Dendritic cell treated with granulocyte-macrophage colony-stimulating factor and Interleukin-4, amounts not matched to agents 40 ng/mL and 50 ng/mL, for 4 days (primary cell): ENCODE measurements around the gene ASTN2.
"Not testable (repeated sequence)": the region's sequence is repeated elsewhere in the genome, so short reads cannot be mapped to it uniquely, and the experiment has no call there.

Experiments
- H3K27ac Mint-ChIP-seq: one replicate; pipeline ENCODE4 v1.8.0; 2022; ENCODE audit warnings: mild to moderate bottlenecking, mixed read lengths
- H3K27me3 Mint-ChIP-seq: one replicate; pipeline ENCODE4 v1.8.0; 2022; ENCODE audit warnings: mild to moderate bottlenecking, mixed read lengths
- H3K36me3 Mint-ChIP-seq: one replicate; pipeline ENCODE4 v1.8.0; 2022; ENCODE audit warnings: low read depth, mixed read lengths
- H3K4me1 Mint-ChIP-seq: one replicate; pipeline ENCODE4 v1.8.0; 2022; ENCODE audit warnings: low read depth, mixed read lengths
- H3K4me3 Mint-ChIP-seq: one replicate; pipeline ENCODE4 v1.8.0; 2022; ENCODE audit warnings: mild to moderate bottlenecking, moderate library complexity, mixed read lengths
- H3K9me3 Mint-ChIP-seq: one replicate; pipeline ENCODE4 v1.8.0; 2022; ENCODE audit warnings: mixed read lengths
- intact Hi-C: fragments of 100-400 bp; cut with micrococcal nuclease; formaldehyde crosslinking; loops from one replicate; pipeline ENCODE4 v1.15.0; 2022

The ASTN2 gene

GRCh38 chr9:116904165-116904564, 510.7 kb downstream of the ASTN2 start:
- H3K4me3 Mint-ChIP-seq = no peak overlapping the region

GRCh38 chr9:116901260-116901659, 513.6 kb downstream of the ASTN2 start:
- Mint-ChIP-seq H3K27ac (no peak overlapping the region), H3K4me3 (no peak overlapping the region), H3K36me3 (no peaks in the 10 kb centered on the region), H3K4me1 (no peaks in the 10 kb centered on the region), H3K27me3 (no peaks in the 10 kb centered on the region), H3K9me3 (peaks cover 19% of the 10 kb centered on the region)
- intact Hi-C loops = no loop called here

More at GRCh38 chr9:116904165-116904564, 510.7 kb downstream of the ASTN2 start:
- peaks cover 19% of the 10 kb centered on the region for H3K9me3 Mint-ChIP-seq
- H3K27ac Mint-ChIP-seq = no peak overlapping the region
- H3K4me1 Mint-ChIP-seq = no peaks in the 10 kb centered on the region
- intact Hi-C loops = no loop called here
- peaks cover 1% of the 10 kb centered on the region for H3K27me3 Mint-ChIP-seq
- H3K36me3 Mint-ChIP-seq = no peaks in the 10 kb centered on the region

GRCh38 chr9:116900543-116900942, 514.3 kb downstream of the ASTN2 start:
- Mint-ChIP-seq H3K9me3 (peaks cover 19% of the 10 kb centered on the region), H3K4me3 (no peak overlapping the region), H3K27me3 (no peaks in the 10 kb centered on the region), H3K4me1 (no peaks in the 10 kb centered on the region), H3K27ac (no peak overlapping the region), H3K36me3 (no peaks in the 10 kb centered on the region)
- intact Hi-C loops = no loop called here

GRCh38 chr9:116900007-116900367, 514.9 kb downstream of the ASTN2 start:
- no peaks in the 10 kb centered on the region for H3K36me3 Mint-ChIP-seq

GRCh38 chr9:116899337-116900006, 515.4 kb downstream of the ASTN2 start:
- Mint-ChIP-seq H3K27ac (no peak overlapping the region), H3K4me1 (no peaks in the 10 kb centered on the region), H3K36me3 (no peaks in the 10 kb centered on the region), H3K27me3 (no peaks in the 10 kb centered on the region), H3K9me3 (peaks cover 19% of the 10 kb centered on the region), H3K4me3 (no peak overlapping the region)
- intact Hi-C loops = no loop called here

More at GRCh38 chr9:116900007-116900367, 514.9 kb downstream of the ASTN2 start:
- H3K27ac Mint-ChIP-seq = no peak overlapping the region
- no peaks in the 10 kb centered on the region for H3K27me3 Mint-ChIP-seq
- H3K4me3 Mint-ChIP-seq = no peak overlapping the region
- H3K9me3 Mint-ChIP-seq = peaks cover 19% of the 10 kb centered on the region
- intact Hi-C loops = no loop called here
- no peaks in the 10 kb centered on the region for H3K4me1 Mint-ChIP-seq

- H3K4me3 Mint-ChIP-seq, H3K4me1 Mint-ChIP-seq, H3K36me3 Mint-ChIP-seq, intact Hi-C loops, H3K27me3 Mint-ChIP-seq, H3K27ac Mint-ChIP-seq: not testable (repeated sequence)
- peaks cover 19% of the 10 kb centered on the region for H3K9me3 Mint-ChIP-seq
These were observed 516.7 kb downstream of the ASTN2 start for GRCh38 chr9:116898131-116898530.

GRCh38 chr9:116897201-116897600, 517.7 kb downstream of the ASTN2 start:
- Mint-ChIP-seq H3K4me1 (no peaks in the 10 kb centered on the region), H3K27ac (no peak overlapping the region), H3K36me3 (no peaks in the 10 kb centered on the region), H3K9me3 (peaks cover 19% of the 10 kb centered on the region), H3K27me3 (no peaks in the 10 kb centered on the region), H3K4me3 (no peak overlapping the region)
- intact Hi-C loops = no loop called here

GRCh38 chr9:116895961-116896360, 518.9 kb downstream of the ASTN2 start:
- Mint-ChIP-seq H3K27ac (no peak overlapping the region), H3K9me3 (peaks cover 18% of the 10 kb centered on the region), H3K27me3 (no peaks in the 10 kb centered on the region), H3K4me1 (no peaks in the 10 kb centered on the region), H3K4me3 (no peak overlapping the region), H3K36me3 (no peaks in the 10 kb centered on the region)
- intact Hi-C loops = no loop called here

- H3K27ac Mint-ChIP-seq = no peak overlapping the region
- H3K36me3 Mint-ChIP-seq = no peaks in the 10 kb centered on the region
- H3K9me3 Mint-ChIP-seq = no peaks in the 10 kb centered on the region
- intact Hi-C loops = no loop called here
- no peaks in the 10 kb centered on the region for H3K4me1 Mint-ChIP-seq
- no peaks in the 10 kb centered on the region for H3K27me3 Mint-ChIP-seq
- no peak overlapping the region for H3K4me3 Mint-ChIP-seq
These were observed 523.4 kb downstream of the ASTN2 start for GRCh38 chr9:116891424-116891823.

- H3K9me3 Mint-ChIP-seq, H3K27ac Mint-ChIP-seq, H3K27me3 Mint-ChIP-seq, H3K4me1 Mint-ChIP-seq, H3K4me3 Mint-ChIP-seq, intact Hi-C loops, H3K36me3 Mint-ChIP-seq: not testable (repeated sequence)
These were observed 526.4 kb downstream of the ASTN2 start for GRCh38 chr9:116888476-116888875.

GRCh38 chr9:116888066-116888465, 526.8 kb downstream of the ASTN2 start:
- Mint-ChIP-seq H3K27me3 (no peaks in the 10 kb centered on the region), H3K36me3 (no peaks in the 10 kb centered on the region), H3K4me3 (no peak overlapping the region), H3K4me1 (no peaks in the 10 kb centered on the region), H3K9me3 (no peaks in the 10 kb centered on the region), H3K27ac (no peak overlapping the region)
- intact Hi-C loops = no loop called here

- H3K9me3 Mint-ChIP-seq = peaks cover 8% of the 10 kb centered on the region
- intact Hi-C loops = no loop called here
- H3K4me1 Mint-ChIP-seq = no peaks in the 10 kb centered on the region
- H3K4me3 Mint-ChIP-seq = no peak overlapping the region
- no peaks in the 10 kb centered on the region for H3K36me3 Mint-ChIP-seq
- no peak overlapping the region for H3K27ac Mint-ChIP-seq
- H3K27me3 Mint-ChIP-seq = no peaks in the 10 kb centered on the region
These were observed 531.2 kb downstream of the ASTN2 start for GRCh38 chr9:116883676-116884075.

- peaks cover 46% of the 10 kb centered on the region for H3K9me3 Mint-ChIP-seq
- no peak overlapping the region for H3K27ac Mint-ChIP-seq
- no peaks in the 10 kb centered on the region for H3K27me3 Mint-ChIP-seq
- no peaks in the 10 kb centered on the region for H3K36me3 Mint-ChIP-seq
- intact Hi-C loops = no loop called here
- no peak overlapping the region for H3K4me3 Mint-ChIP-seq
- no peaks in the 10 kb centered on the region for H3K4me1 Mint-ChIP-seq
These were observed 537.8 kb downstream of the ASTN2 start for GRCh38 chr9:116877072-116877471.

- no peak overlapping the region for H3K4me3 Mint-ChIP-seq
- no peaks in the 10 kb centered on the region for H3K4me1 Mint-ChIP-seq
These were observed 539.3 kb downstream of the ASTN2 start for GRCh38 chr9:116875576-116875975.

More at GRCh38 chr9:116875576-116875975, 539.3 kb downstream of the ASTN2 start:
- Mint-ChIP-seq H3K36me3 (no peaks in the 10 kb centered on the region), H3K27me3 (no peaks in the 10 kb centered on the region), H3K27ac (no peak overlapping the region), H3K9me3 (peaks cover 46% of the 10 kb centered on the region)
- intact Hi-C loops = no loop called here
